ENCODE results near the gene RASSF5. TPM values are rescaled to one million over a fixed set of nuclear protein-coding genes. Genes with fewer than 3 reads are reported as not detected.

RASSF5 gene
- polyA plus RNA-seq, 1 donor from 2014 or later: 4.0 TPM

- Histone ChIP-seq H3K9ac (ENCODE audit: low read length) (no peak overlapping the region), H3K36me3 (ENCODE audit: insufficient read depth, low read length) (no peaks in the 10 kb centered on the region), H3K9me2 (ENCODE audit: insufficient read depth, low read length) (no peaks in the 10 kb centered on the region), H3K27me3 (ENCODE audit: insufficient read depth, low read depth, low read length) (no peaks in the 10 kb centered on the region), H3K79me2 (replicated peaks; ENCODE audit: insufficient read depth, low read length) (no peaks in the 10 kb centered on the region), H4K20me1 (ENCODE audit: insufficient read depth) (no peaks in the 10 kb centered on the region), H3F3A (ENCODE audit: insufficient read depth, low read length, poor library complexity, severe bottlenecking) (no peaks in the 10 kb centered on the region), H3K4me2 (ENCODE audit: low read length) (no peak overlapping the region), H2AFZ (ENCODE audit: low read depth, low read length) (no peak overlapping the region), H3K4me3 (ENCODE audit: low read length) (no peak overlapping the region), H3K9me3 (ENCODE audit: low read length) (no peaks in the 10 kb centered on the region), H3K27ac (ENCODE audit: low read length) (no peak overlapping the region)
- TF ChIP-seq RAD21 (conservative IDR thresholded peaks at IDR 0.05) (no peak), TAF1 (IDR thresholded peaks at IDR 0.05; ENCODE audit: low read depth) (no peak), POLR2AphosphoS5 (IDR thresholded peaks at IDR 0.05) (no peak), EZH2 (IDR thresholded peaks at IDR 0.05; ENCODE audit: borderline replicate concordance, insufficient read depth, low read length, poor library complexity, severe bottlenecking) (no peak), REST (IDR thresholded peaks at IDR 0.05; ENCODE audit: borderline replicate concordance) (no peak), CTCF (IDR thresholded peaks at IDR 0.05; ENCODE audit: poor library complexity, severe bottlenecking) (no peak), EP300 (conservative IDR thresholded peaks at IDR 0.05; ENCODE audit: poor library complexity, severe bottlenecking) (no peak), SMC3 (conservative IDR thresholded peaks at IDR 0.05; ENCODE audit: poor library complexity) (no peak), MXI1 (conservative IDR thresholded peaks at IDR 0.05; ENCODE audit: poor library complexity, severe bottlenecking) (no peak)
Observed at GRCh38 chr1:206551296-206551985, 44.1 kb downstream of the RASSF5 start.

GRCh38 chr1:206551986-206552326, 44.6 kb downstream of the RASSF5 start:
- no peaks in the 10 kb centered on the region for H3K9me2 ChIP-seq (ENCODE audit: insufficient read depth, low read length)
- H3K4me3 ChIP-seq (ENCODE audit: low read length): no peak overlapping the region
- no peak for TF ChIP-seq EZH2 (IDR thresholded peaks at IDR 0.05; ENCODE audit: borderline replicate concordance, insufficient read depth, low read length, poor library complexity, severe bottlenecking)
- TF ChIP-seq REST (IDR thresholded peaks at IDR 0.05; ENCODE audit: borderline replicate concordance): no peak
- no peak overlapping the region for H3K9ac ChIP-seq (ENCODE audit: low read length)
- no peak overlapping the region for H3K4me2 ChIP-seq (ENCODE audit: low read length)
- no peaks in the 10 kb centered on the region for H3F3A ChIP-seq (ENCODE audit: insufficient read depth, low read length, poor library complexity, severe bottlenecking)
- no peak overlapping the region for H3K27ac ChIP-seq (ENCODE audit: low read length)
- no peaks in the 10 kb centered on the region for H3K27me3 ChIP-seq (ENCODE audit: insufficient read depth, low read depth, low read length)
- no peak overlapping the region for H2AFZ ChIP-seq (ENCODE audit: low read depth, low read length)
- no peaks in the 10 kb centered on the region for H3K9me3 ChIP-seq (ENCODE audit: low read length)
- H3K36me3 ChIP-seq (ENCODE audit: insufficient read depth, low read length): no peaks in the 10 kb centered on the region
- no peaks in the 10 kb centered on the region for H4K20me1 ChIP-seq (ENCODE audit: insufficient read depth)
- no peaks in the 10 kb centered on the region for H3K79me2 ChIP-seq (replicated peaks; ENCODE audit: insufficient read depth, low read length)

All from neural cell (in vitro differentiated cells).